GM12891 (cell line): Measurements from ENCODE around the gene NUCKS1.

Experiments used
- POLR2A ChIP-seq: IDR thresholded peaks from 2 replicates; pipeline ENCODE4 v1.6.1; 2011; ENCODE audit warnings: low read depth, low read length, control low read depth
- POLR2AphosphoS5 ChIP-seq: IDR thresholded peaks from 2 replicates; pipeline ENCODE4 v1.6.1; 2011; ENCODE audit warnings: low read depth, low read length, control low read depth
- POU2F2 ChIP-seq: IDR thresholded peaks from 2 replicates; pipeline ENCODE4 v1.6.1; 2011; ENCODE audit warnings: low read depth, mild to moderate bottlenecking, control low read depth, low read length, moderate library complexity
- SPI1 ChIP-seq: IDR thresholded peaks from 2 replicates; pipeline ENCODE4 v1.6.1; 2011; ENCODE audit warnings: low read depth, low read length, control low read depth
- TAF1 ChIP-seq: IDR thresholded peaks from 2 replicates; pipeline ENCODE4 v1.6.1; 2011; ENCODE audit warnings: low read depth, low read length, control low read depth

DNA sequence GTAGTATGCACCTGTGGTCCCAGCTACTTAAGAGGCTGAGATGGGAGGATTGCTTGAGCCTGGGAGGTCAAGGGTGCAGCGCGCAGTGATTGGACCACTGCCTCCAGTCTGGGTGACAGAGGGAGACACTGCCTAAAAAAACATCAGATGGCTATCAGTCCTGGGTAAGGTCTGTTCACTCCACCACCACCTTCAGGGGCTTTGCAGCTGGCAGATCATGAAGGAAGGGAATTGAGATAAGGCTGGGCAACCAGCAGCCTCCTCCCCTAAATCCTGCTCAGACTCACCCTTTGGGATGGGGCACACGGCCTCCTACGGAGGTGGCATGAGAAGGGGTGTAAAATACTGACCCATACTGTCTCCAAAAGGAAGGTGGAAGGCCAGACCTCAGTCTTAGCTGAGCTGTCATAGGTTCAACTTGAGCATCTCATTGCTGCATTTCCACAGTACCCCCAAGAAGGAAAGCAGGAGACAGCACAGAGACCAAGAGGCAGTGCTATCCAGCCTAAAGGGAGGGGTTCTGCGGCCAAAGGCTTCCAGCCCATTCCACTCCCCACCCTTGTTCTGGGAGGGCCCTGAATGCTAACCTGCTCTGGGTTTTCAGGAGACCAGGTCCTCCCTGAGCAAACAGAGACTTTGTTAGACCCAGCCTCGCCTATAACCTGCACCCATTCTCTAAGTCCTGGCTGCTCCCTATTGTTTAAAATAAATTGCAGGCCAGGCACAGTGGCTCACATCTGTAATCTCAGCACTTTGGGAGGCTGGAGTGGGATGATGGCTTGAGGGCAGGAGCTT is 83.4 kb downstream of the NUCKS1 start:
- no peak for TF ChIP-seq POLR2A
- no peak for TF ChIP-seq TAF1
- no peak for TF ChIP-seq POLR2AphosphoS5
- TF ChIP-seq SPI1, result no peak
- TF ChIP-seq POU2F2, result no peak
